Gastrocnemius medialis (tissue), 4 donors: ENCODE results near the gene A2ML1. TPM values are rescaled to one million over a fixed set of nuclear protein-coding genes. Genes with fewer than 3 reads are reported as not detected.

ENCODE experiments used
- ATAC-seq, 2 donors: fragments of 150-250 bp; one replicate each; pipeline ENCODE4 v1.9.1; 2016
- DNase-seq, 2 donors: peaks; one replicate each; pipeline ENCODE4 v3.0.0-alpha.2; 2019
- H3K27ac ChIP-seq, 4 donors: fragments of 200-600 bp; sonication (generic); 1 replicate in 1 of 4; 2 replicates in 3 of 4; pipeline ENCODE4 v1.5.1; 2016 to 2018; ENCODE audit warnings: mild to moderate bottlenecking in 2 of 4, moderate library complexity in 1 of 4
- H3K27me3 ChIP-seq, 3 donors: fragments of 200-600 bp; sonication (generic) in 2 of 3; 1 replicate in 1 of 3; 2 replicates in 2 of 3; pipeline versions ENCODE4 v1.5.1 to v1.6.0; 2016 to 2019; ENCODE audit warnings: mild to moderate bottlenecking in 1 of 3, moderate library complexity in 1 of 3
- H3K36me3 ChIP-seq, 2 donors: fragments of 200-600 bp; sonication (generic) in 1 of 2; one replicate each; pipeline ENCODE4 v1.5.1; 2017 to 2018
- H3K4me1 ChIP-seq, 2 donors: fragments of 200-600 bp; sonication (generic) in 1 of 2; one replicate each; pipeline ENCODE4 v1.5.1; 2016 to 2017; ENCODE audit warnings: mild to moderate bottlenecking in 2 of 2
- H3K4me3 ChIP-seq, 4 donors: fragments of 200-600 bp; sonication (generic) in 3 of 4; 1 replicate in 1 of 4; 2 replicates in 3 of 4; pipeline ENCODE4 v1.5.1; 2016 to 2019; ENCODE audit warnings: mild to moderate bottlenecking in 2 of 4
- H3K9me3 ChIP-seq, 3 donors: fragments of 200-600 bp; sonication (generic) in 2 of 3; 1 replicate in 1 of 3; 2 replicates in 2 of 3; pipeline ENCODE4 v1.5.1; 2016 to 2019
- POLR2A ChIP-seq, 2 donors: fragments of 450-650 bp; IDR thresholded peaks; one replicate each; pipeline ENCODE4 v1.6.1; 2017; ENCODE audit warnings: antibody characterized with exemption in 2 of 2, mild to moderate bottlenecking in 2 of 2, moderate library complexity in 2 of 2
- in situ Hi-C, 4 donors: fragments of 200-750 bp; cut with MboI; loops; one replicate each; pipeline versions ENCODE4 v1.15.0 to v1.8.0; 2017; ENCODE audit warnings: low sequenced_read_pairs in 4 of 4
- intact Hi-C: fragments of 100-400 bp; cut with DNase I; formaldehyde crosslinking; loops from one replicate; pipeline ENCODE4 v1.15.1; 2023; ENCODE audit warnings: low total_unique reads
- total RNA-seq, 4 donors: library from RNA; depleted of rRNA; stranded (reverse); fragments of >200 nt; gene quantifications; one replicate each; pipeline versions ENCODE4 v1.1.0 to v1.2.3, GENCODE V29; 2016
- TF ChIP-seq, protein P1 (sequence below), 5 experiments: fragments of 450-650 bp in 3 of 5; fragments of 200-600 bp in 2 of 5; sonication (generic) in 2 of 5; IDR thresholded peaks in 4 of 5; conservative IDR thresholded peaks in 1 of 5; 1 replicate in 4 of 5; 2 replicates in 1 of 5; pipeline ENCODE4 v1.5.1; 2016 to 2019; ENCODE audit warnings: antibody characterized with exemption in 5 of 5, mild to moderate bottlenecking in 3 of 5, moderate library complexity in 3 of 5

A2ML1 gene
- total RNA-seq, 4 donors from 2014 or later, result not detected

DNA sequence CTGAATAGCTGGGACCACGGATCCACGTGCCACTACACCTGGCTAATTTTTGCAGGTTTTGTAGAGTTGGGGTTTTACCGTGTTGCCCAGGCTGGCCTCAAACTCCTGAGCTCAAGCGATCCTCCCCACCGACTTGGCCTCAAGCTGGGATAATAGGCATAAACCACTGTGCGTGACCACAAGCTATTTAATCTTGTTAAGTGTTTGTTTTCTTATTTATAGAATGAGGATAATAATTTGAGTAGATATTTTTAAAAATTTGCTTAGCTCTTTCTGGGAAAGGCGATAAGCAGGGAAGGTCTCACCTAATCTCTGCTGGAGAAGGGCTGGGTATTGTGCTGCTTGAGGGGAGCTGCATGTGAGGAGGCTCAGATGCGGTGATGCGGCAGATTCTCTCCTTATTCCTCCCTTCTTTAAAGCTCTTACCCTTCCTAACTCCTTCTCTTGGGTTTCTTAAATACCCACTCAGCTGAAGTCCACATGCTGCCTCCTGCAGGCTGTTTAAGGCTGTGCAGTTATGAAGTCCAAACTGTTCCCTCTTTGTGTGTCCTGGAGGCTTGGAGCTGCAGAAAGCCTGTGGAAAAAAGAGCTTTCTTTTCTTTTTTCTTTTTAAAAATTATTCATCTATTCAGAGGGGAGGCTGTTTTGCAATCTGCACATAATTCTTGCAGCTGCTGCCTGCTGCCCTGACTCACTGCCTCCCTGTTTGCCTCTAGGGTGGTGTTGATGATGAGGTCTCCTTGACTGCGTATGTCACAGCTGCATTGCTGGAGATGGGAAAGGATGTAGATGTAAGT, 37.9 kb downstream of the A2ML1 start:
- H3K27me3 ChIP-seq, result no peaks in the 10 kb centered on the region
- DNase-seq, result peak in 1 of 2 donors; percentile 19
- intact Hi-C loops, result loop anchor here (1.0 kb wide), 1 partner anchor 178 kb away; no protein-coding TSS in a partner anchor

DNA sequence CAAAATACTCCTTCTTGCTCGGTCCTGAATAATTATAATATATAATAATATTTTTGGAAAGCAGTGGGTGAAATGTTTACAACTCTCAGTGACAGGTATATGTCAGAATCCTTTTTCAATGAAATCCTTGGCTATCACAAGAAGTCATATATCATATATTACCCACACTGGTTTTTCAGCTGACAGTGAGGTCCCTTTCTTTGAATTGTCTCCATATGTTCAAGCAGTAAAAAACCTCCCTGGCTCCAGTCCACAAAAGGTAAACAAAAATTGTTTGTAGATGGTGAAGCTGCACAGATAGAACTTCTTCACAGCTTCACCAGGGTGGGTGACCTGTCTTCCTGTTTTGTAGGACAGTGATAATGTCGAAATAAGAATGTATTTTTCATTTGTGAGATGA, 44.0 kb downstream of the A2ML1 start:
- in situ Hi-C loops (no loop called here), intact Hi-C loops (no loop called here)

More for the DNA sequence above, 37.9 kb downstream of the A2ML1 start:
- Histone ChIP-seq H3K9me3 (no peaks in the 10 kb centered on the region), H3K4me1 (no peaks in the 10 kb centered on the region), H3K36me3 (no peaks in the 10 kb centered on the region), H3K27ac (no peak overlapping the region), H3K4me3 (no peak overlapping the region)
- peak; percentile 16 to 30 for ATAC-seq
- no peak for TF ChIP-seq POLR2A (IDR thresholded peaks at IDR 0.05)
- TF ChIP-seq, protein P1, sequence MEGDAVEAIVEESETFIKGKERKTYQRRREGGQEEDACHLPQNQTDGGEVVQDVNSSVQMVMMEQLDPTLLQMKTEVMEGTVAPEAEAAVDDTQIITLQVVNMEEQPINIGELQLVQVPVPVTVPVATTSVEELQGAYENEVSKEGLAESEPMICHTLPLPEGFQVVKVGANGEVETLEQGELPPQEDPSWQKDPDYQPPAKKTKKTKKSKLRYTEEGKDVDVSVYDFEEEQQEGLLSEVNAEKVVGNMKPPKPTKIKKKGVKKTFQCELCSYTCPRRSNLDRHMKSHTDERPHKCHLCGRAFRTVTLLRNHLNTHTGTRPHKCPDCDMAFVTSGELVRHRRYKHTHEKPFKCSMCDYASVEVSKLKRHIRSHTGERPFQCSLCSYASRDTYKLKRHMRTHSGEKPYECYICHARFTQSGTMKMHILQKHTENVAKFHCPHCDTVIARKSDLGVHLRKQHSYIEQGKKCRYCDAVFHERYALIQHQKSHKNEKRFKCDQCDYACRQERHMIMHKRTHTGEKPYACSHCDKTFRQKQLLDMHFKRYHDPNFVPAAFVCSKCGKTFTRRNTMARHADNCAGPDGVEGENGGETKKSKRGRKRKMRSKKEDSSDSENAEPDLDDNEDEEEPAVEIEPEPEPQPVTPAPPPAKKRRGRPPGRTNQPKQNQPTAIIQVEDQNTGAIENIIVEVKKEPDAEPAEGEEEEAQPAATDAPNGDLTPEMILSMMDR (IDR thresholded peaks at IDR 0.05 in 4 of 5, conservative IDR thresholded peaks at IDR 0.05 in 1 of 5), result peak in 4 of 5 experiments; percentile 12 to 53 (median 42)
- in situ Hi-C loops, result no loop called here

DNA sequence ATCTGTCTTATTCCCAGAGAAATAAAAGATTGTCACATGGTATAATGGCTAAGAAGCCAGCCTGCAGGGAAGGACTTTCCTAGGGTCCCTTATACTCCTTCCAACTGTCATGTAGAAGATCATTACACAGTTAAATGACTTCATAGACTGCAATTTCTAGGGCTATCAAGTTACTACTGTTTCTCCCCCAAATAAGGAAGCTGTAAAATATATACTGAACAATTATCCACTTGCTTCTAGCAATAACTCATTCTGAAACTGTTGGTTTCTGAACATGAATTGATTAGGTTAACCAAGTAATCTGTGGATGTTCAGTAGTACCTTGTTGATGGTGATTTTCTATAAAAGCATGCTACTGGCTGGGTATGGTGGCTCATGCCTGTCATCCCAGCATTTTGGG, 44.6 kb downstream of the A2ML1 start:
- Histone ChIP-seq H3K36me3 (no peaks in the 10 kb centered on the region), H3K27me3 (no peaks in the 10 kb centered on the region), H3K4me1 (no peaks in the 10 kb centered on the region), H3K27ac (no peak overlapping the region), H3K4me3 (no peak overlapping the region), H3K9me3 (no peaks in the 10 kb centered on the region)
- intact Hi-C loops (no loop called here), in situ Hi-C loops (no loop called here)
- no peak for ATAC-seq
- no peak for DNase-seq
- no peak for TF ChIP-seq POLR2A (IDR thresholded peaks at IDR 0.05)
- TF ChIP-seq, protein P1 (IDR thresholded peaks at IDR 0.05 in 4 of 5, conservative IDR thresholded peaks at IDR 0.05 in 1 of 5), result no peak

More for the DNA sequence above, 44.0 kb downstream of the A2ML1 start:
- no peak overlapping the region for H3K27ac ChIP-seq
- H3K36me3 ChIP-seq, result no peaks in the 10 kb centered on the region
- no peaks in the 10 kb centered on the region for H3K9me3 ChIP-seq
- no peak overlapping the region for H3K4me3 ChIP-seq
- DNase-seq (no peak), ATAC-seq (no peak)
- no peaks in the 10 kb centered on the region for H3K4me1 ChIP-seq
- H3K27me3 ChIP-seq, result no peaks in the 10 kb centered on the region
- TF ChIP-seq POLR2A (IDR thresholded peaks at IDR 0.05), result no peak
- TF ChIP-seq, protein P1 (IDR thresholded peaks at IDR 0.05 in 4 of 5, conservative IDR thresholded peaks at IDR 0.05 in 1 of 5), result no peak

DNA sequence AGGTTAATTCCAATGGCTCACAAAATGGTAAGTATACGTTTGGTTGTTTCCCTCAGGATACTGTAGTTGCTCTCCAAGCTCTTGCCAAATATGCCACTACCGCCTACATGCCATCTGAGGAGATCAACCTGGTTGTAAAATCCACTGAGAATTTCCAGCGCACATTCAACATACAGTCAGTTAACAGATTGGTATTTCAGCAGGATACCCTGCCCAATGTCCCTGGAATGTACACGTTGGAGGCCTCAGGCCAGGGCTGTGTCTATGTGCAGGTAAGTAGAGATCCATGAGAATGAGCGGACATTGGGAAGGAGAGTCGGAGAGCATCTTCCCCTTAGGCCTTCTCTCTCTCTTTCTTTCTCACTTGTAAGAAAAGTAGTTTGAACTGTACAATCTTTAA, 45.4 kb downstream of the A2ML1 start:
- no peak for ATAC-seq
- no peaks in the 10 kb centered on the region for H3K4me1 ChIP-seq
- no peaks in the 10 kb centered on the region for H3K9me3 ChIP-seq
- intact Hi-C loops (no loop called here), in situ Hi-C loops (no loop called here)
- no peak for DNase-seq
- no peak overlapping the region for H3K4me3 ChIP-seq
- no peaks in the 10 kb centered on the region for H3K36me3 ChIP-seq
- TF ChIP-seq, protein P1 (IDR thresholded peaks at IDR 0.05 in 4 of 5, conservative IDR thresholded peaks at IDR 0.05 in 1 of 5), result no peak
- TF ChIP-seq POLR2A (IDR thresholded peaks at IDR 0.05), result no peak
- no peak overlapping the region for H3K27ac ChIP-seq
- no peaks in the 10 kb centered on the region for H3K27me3 ChIP-seq
